Ishikawa (cell line): ENCODE measurements around the gene ADAM30.

Source experiments
- CEBPB ChIP-seq: IDR thresholded peaks from 2 replicates; pipeline ENCODE4 v1.6.1; 2012
- CREB1 ChIP-seq: IDR thresholded peaks from 2 replicates; pipeline ENCODE4 v1.6.1; 2012; ENCODE audit warnings: low read depth
- EGR1 ChIP-seq: IDR thresholded peaks from 2 replicates; pipeline ENCODE4 v1.6.1; 2012
- EP300 ChIP-seq: IDR thresholded peaks from 2 replicates; pipeline ENCODE4 v1.6.1; 2012; ENCODE audit warnings: borderline replicate concordance
- FOXM1 ChIP-seq: IDR thresholded peaks from 2 replicates; pipeline ENCODE4 v1.6.1; 2012; ENCODE audit warnings: low read depth, borderline replicate concordance
- NFIC ChIP-seq: IDR thresholded peaks from 2 replicates; pipeline ENCODE4 v1.6.1; 2012
- RAD21 ChIP-seq: IDR thresholded peaks from 2 replicates; pipeline ENCODE4 v1.6.1; 2012; ENCODE audit warnings: low read depth
- TAF1 ChIP-seq: IDR thresholded peaks from 2 replicates; pipeline ENCODE4 v1.6.1; 2012; ENCODE audit warnings: low read depth, mild to moderate bottlenecking
- TCF12 ChIP-seq: IDR thresholded peaks from 2 replicates; pipeline ENCODE4 v1.6.1; 2012; ENCODE audit warnings: low read depth
- TEAD4 ChIP-seq: IDR thresholded peaks from 2 replicates; pipeline ENCODE4 v1.6.1; 2012
- YY1 ChIP-seq: IDR thresholded peaks from 2 replicates; pipeline ENCODE4 v1.6.1; 2012; ENCODE audit warnings: low read depth
- ZBTB7A ChIP-seq: IDR thresholded peaks from 2 replicates; pipeline ENCODE4 v1.6.1; 2012; ENCODE audit warnings: low read depth
- TF ChIP-seq, protein P1 (sequence below): IDR thresholded peaks from 2 replicates; pipeline ENCODE4 v1.6.1; 2012; ENCODE audit warnings: low read depth, mild to moderate bottlenecking
- TF ChIP-seq, protein P2 (sequence below): IDR thresholded peaks from 2 replicates; pipeline ENCODE4 v1.6.1; 2012
- TF ChIP-seq, protein P3 (sequence below): IDR thresholded peaks from 2 replicates; pipeline ENCODE4 v1.6.1; 2012

Gene ADAM30

DNA sequence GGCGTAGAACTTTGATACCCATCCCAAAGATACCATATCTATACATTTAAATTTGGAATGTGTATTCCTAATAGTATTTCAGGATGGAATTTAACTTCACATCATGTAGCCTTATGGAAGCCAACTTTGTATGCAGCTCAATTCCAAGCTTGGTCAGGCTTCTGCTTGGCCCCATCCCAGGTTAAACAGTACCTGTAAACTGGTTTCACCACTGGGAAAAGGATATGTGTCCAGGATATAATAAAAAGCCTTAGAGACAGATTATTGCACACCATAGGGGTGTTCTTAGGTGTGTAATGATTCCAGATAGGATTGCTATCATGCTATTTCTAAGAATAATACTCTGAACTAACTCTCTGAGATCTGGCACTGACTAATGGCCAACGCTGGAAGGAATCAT is 28.1 kb downstream of the ADAM30 start:
- TF ChIP-seq TAF1 (no peak), CEBPB (no peak), NFIC (no peak), EP300 (no peak), FOXM1 (no peak), RAD21 (no peak), TCF12 (no peak), CREB1 (no peak), ZBTB7A (no peak), TEAD4 (no peak), YY1 (no peak)
- TF ChIP-seq, protein P1, sequence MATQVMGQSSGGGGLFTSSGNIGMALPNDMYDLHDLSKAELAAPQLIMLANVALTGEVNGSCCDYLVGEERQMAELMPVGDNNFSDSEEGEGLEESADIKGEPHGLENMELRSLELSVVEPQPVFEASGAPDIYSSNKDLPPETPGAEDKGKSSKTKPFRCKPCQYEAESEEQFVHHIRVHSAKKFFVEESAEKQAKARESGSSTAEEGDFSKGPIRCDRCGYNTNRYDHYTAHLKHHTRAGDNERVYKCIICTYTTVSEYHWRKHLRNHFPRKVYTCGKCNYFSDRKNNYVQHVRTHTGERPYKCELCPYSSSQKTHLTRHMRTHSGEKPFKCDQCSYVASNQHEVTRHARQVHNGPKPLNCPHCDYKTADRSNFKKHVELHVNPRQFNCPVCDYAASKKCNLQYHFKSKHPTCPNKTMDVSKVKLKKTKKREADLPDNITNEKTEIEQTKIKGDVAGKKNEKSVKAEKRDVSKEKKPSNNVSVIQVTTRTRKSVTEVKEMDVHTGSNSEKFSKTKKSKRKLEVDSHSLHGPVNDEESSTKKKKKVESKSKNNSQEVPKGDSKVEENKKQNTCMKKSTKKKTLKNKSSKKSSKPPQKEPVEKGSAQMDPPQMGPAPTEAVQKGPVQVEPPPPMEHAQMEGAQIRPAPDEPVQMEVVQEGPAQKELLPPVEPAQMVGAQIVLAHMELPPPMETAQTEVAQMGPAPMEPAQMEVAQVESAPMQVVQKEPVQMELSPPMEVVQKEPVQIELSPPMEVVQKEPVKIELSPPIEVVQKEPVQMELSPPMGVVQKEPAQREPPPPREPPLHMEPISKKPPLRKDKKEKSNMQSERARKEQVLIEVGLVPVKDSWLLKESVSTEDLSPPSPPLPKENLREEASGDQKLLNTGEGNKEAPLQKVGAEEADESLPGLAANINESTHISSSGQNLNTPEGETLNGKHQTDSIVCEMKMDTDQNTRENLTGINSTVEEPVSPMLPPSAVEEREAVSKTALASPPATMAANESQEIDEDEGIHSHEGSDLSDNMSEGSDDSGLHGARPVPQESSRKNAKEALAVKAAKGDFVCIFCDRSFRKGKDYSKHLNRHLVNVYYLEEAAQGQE, result no peak

DNA sequence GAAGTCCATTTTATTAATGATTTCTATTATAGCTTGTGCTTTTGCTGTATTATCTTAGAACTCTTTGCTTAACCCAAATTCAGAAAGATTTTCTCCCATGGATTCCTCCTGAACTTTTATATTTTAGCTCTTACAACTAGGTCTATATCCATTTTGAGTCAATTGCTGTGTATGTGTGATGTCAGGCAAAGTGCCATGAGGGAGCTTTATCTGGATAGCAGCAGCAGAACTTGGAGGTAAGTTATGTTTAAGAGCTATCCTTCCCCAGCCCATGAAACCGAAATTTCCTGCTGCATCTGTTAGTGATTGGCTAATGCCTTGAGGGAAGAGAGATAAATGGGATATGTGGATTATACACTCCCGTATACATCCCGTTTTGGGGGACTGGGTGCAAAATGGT is 29.9 kb downstream of the ADAM30 start:
- no peak for TF ChIP-seq CREB1
- TF ChIP-seq TEAD4, result no peak
- TF ChIP-seq EP300, result no peak
- TF ChIP-seq ZBTB7A, result no peak
- TF ChIP-seq, protein P2, sequence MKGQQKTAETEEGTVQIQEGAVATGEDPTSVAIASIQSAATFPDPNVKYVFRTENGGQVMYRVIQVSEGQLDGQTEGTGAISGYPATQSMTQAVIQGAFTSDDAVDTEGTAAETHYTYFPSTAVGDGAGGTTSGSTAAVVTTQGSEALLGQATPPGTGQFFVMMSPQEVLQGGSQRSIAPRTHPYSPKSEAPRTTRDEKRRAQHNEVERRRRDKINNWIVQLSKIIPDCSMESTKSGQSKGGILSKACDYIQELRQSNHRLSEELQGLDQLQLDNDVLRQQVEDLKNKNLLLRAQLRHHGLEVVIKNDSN, result no peak
- TF ChIP-seq EGR1, result no peak

DNA sequence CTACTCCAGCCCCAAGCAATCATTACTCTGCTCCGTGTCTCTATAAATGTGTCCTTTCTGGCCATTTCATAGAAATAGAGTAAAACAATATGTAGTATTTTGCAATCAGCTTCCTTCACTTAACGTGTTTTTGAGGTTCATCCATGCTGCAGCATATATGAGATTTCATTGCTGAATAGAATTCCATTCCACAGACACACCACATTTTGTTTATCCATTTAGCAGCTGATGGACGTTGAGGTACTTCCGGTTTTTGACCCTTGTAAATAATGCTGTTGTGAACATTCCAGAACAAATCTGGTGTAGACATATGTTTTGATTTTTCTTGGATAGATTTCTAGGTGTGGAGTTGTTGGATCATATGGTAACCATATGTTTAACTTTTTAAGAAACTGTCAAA is 30.7 kb downstream of the ADAM30 start:
- TF ChIP-seq, protein P3, sequence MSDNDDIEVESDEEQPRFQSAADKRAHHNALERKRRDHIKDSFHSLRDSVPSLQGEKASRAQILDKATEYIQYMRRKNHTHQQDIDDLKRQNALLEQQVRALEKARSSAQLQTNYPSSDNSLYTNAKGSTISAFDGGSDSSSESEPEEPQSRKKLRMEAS, result no peak
- TF ChIP-seq ZBTB7A (no peak), CEBPB (no peak), YY1 (no peak), RAD21 (no peak), TEAD4 (no peak), CREB1 (no peak), TCF12 (no peak), NFIC (no peak), EGR1 (no peak), FOXM1 (no peak)

DNA sequence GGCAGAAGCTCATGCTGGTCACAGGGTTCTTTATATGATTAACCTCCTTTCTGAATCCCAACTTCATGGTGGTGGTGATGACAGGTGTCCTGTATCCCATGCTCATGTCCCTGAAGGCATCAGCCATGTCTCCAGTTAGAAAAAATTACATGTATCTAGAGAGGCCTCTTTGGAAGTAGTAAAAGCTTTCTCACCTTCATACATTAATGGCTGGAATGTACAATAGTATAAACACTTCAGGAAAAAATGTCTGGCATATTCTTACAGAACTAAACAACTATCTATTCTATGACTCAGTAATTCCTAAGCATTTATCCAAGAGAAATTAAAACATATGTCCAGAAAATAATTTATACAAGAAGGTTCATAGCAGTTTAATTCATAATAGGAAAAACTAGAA is 34.0 kb downstream of the ADAM30 start:
- TF ChIP-seq CEBPB (no peak), EP300 (no peak), NFIC (no peak), CREB1 (no peak), FOXM1 (no peak), TCF12 (no peak), TAF1 (no peak), TEAD4 (no peak), ZBTB7A (no peak), RAD21 (no peak), EGR1 (no peak), YY1 (no peak)
- TF ChIP-seq, protein P1, result no peak
- TF ChIP-seq, protein P2, result no peak
- TF ChIP-seq, protein P3, result no peak

DNA sequence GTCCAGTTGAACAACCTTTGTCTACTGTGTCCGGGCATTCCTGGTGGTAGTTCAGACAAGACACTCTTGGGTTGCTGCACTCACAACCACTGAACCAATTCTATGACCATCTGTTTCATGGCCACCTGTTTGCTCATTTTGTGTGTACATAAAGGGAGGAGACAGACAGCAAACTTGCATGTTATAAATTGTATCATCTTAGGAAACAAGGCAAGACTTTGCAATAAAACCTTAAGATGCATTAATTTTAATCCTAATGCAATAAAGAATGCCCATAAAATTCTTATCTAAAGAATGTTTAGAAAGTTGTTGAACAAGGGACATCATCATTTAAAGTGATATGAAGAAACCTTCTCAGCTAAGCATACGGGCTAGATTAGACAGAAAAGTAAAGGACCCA is 34.8 kb downstream of the ADAM30 start:
- TF ChIP-seq TEAD4 (no peak), TAF1 (no peak), NFIC (no peak), CREB1 (no peak), ZBTB7A (no peak), CEBPB (no peak), YY1 (no peak)
- TF ChIP-seq, protein P2, result no peak
- TF ChIP-seq, protein P1, result no peak
